Stimulated activated naive CD8-positive, alpha-beta T cell treated with anti-CD3 and anti-CD28 coated beads, Interleukin-15, Interleukin-2, amounts not matched to agents 100 ng/mL and 50 ng/mL, for 24 hours (primary cell): ENCODE measurements around the gene LNX2.

Source experiments
- H3K27ac Mint-ChIP-seq: one replicate; pipeline ENCODE4 v1.8.0; 2021; ENCODE audit warnings: mild to moderate bottlenecking, mixed read lengths
- H3K27me3 Mint-ChIP-seq: one replicate; pipeline ENCODE4 v1.8.0; 2021; ENCODE audit warnings: mixed read lengths
- H3K36me3 Mint-ChIP-seq: one replicate; pipeline ENCODE4 v1.8.0; 2021; ENCODE audit warnings: low read depth, mixed read lengths
- H3K4me1 Mint-ChIP-seq: one replicate; pipeline ENCODE4 v1.8.0; 2021; ENCODE audit warnings: low read depth, mixed read lengths
- H3K4me3 Mint-ChIP-seq: one replicate; pipeline ENCODE4 v1.8.0; 2021; ENCODE audit warnings: mild to moderate bottlenecking, mixed read lengths
- H3K9me3 Mint-ChIP-seq: one replicate; pipeline ENCODE4 v1.8.0; 2021; ENCODE audit warnings: mixed read lengths

Gene LNX2

GRCh38 chr13:27574661-27575060 is 45.7 kb downstream of the LNX2 start:
- Mint-ChIP-seq H3K36me3 (peaks cover 27% of the 10 kb centered on the region), H3K4me3 (no peak overlapping the region), H3K4me1 (peaks cover 16% of the 10 kb centered on the region)

GRCh38 chr13:27573265-27573664 is 47.1 kb downstream of the LNX2 start:
- H3K36me3 Mint-ChIP-seq = peaks cover 27% of the 10 kb centered on the region
- no peaks in the 10 kb centered on the region for H3K27me3 Mint-ChIP-seq
- H3K27ac Mint-ChIP-seq = no peak overlapping the region
- peaks cover 16% of the 10 kb centered on the region for H3K4me1 Mint-ChIP-seq
- no peak overlapping the region for H3K4me3 Mint-ChIP-seq
- H3K9me3 Mint-ChIP-seq = no peaks in the 10 kb centered on the region

More at GRCh38 chr13:27574661-27575060, 45.7 kb downstream of the LNX2 start:
- Mint-ChIP-seq H3K27ac (no peak overlapping the region), H3K27me3 (no peaks in the 10 kb centered on the region), H3K9me3 (no peaks in the 10 kb centered on the region)

- peak overlapping the region; percentile 24 for H3K27ac Mint-ChIP-seq
- no peak overlapping the region for H3K4me3 Mint-ChIP-seq
These were observed 48.0 kb downstream of the LNX2 start for GRCh38 chr13:27572234-27572901.

DNA sequence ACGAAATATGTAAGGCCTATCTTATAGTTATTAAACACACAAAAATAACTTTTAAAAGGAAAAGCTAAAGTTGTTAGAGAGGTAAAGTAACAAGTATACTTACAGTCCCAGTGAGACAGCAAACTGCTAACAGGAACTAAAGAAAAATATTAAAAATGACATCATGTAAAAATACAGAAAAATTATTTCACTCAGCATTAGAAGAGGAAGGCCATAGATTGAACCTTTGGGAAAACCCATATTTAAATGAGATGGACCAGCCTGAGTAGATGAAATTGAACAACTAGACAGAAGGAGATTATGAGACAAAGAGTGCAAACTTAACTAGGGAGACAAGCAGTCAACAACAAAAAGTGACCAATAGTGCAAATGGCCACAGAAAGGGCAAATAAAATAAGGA is 49.4 kb downstream of the LNX2 start:
- no peak overlapping the region for H3K4me3 Mint-ChIP-seq
- no peak overlapping the region for H3K27ac Mint-ChIP-seq
- no peaks in the 10 kb centered on the region for H3K9me3 Mint-ChIP-seq

More at GRCh38 chr13:27572234-27572901, 48.0 kb downstream of the LNX2 start:
- H3K36me3 Mint-ChIP-seq = peaks cover 27% of the 10 kb centered on the region
- peaks cover 16% of the 10 kb centered on the region for H3K4me1 Mint-ChIP-seq
- H3K27me3 Mint-ChIP-seq = no peaks in the 10 kb centered on the region
- no peaks in the 10 kb centered on the region for H3K9me3 Mint-ChIP-seq

DNA sequence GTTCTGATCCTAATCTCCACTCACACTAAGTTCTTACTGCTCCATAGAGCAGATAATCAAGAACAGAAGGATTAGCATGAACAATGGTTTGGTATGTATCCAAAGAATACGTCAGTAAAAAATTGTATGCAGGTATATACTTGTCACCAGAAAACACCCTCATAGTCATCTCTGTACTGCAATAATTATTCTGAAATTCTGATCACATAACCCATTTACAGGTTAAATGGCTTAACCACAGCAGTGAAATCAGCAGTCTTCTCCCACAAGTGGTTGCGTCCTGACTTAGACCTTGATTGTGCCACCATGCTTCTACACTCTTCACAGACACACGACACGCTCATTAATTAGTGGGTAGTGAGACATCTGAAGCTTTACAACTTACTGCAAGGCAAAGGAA is 50.9 kb downstream of the LNX2 start:
- H3K4me1 Mint-ChIP-seq = peaks cover 16% of the 10 kb centered on the region
- no peak overlapping the region for H3K4me3 Mint-ChIP-seq
- no peak overlapping the region for H3K27ac Mint-ChIP-seq
- no peaks in the 10 kb centered on the region for H3K9me3 Mint-ChIP-seq
- H3K36me3 Mint-ChIP-seq = peaks cover 17% of the 10 kb centered on the region
- no peaks in the 10 kb centered on the region for H3K27me3 Mint-ChIP-seq

More for the DNA sequence above, 49.4 kb downstream of the LNX2 start:
- peaks cover 16% of the 10 kb centered on the region for H3K4me1 Mint-ChIP-seq
- no peaks in the 10 kb centered on the region for H3K27me3 Mint-ChIP-seq
- peaks cover 27% of the 10 kb centered on the region for H3K36me3 Mint-ChIP-seq

- peaks cover 7% of the 10 kb centered on the region for H3K4me1 Mint-ChIP-seq
- no peaks in the 10 kb centered on the region for H3K27me3 Mint-ChIP-seq
- peaks cover 21% of the 10 kb centered on the region for H3K36me3 Mint-ChIP-seq
- H3K9me3 Mint-ChIP-seq = no peaks in the 10 kb centered on the region
- no peak overlapping the region for H3K27ac Mint-ChIP-seq
- H3K4me3 Mint-ChIP-seq = no peak overlapping the region
These were observed 54.5 kb downstream of the LNX2 start for GRCh38 chr13:27565818-27566217.

DNA sequence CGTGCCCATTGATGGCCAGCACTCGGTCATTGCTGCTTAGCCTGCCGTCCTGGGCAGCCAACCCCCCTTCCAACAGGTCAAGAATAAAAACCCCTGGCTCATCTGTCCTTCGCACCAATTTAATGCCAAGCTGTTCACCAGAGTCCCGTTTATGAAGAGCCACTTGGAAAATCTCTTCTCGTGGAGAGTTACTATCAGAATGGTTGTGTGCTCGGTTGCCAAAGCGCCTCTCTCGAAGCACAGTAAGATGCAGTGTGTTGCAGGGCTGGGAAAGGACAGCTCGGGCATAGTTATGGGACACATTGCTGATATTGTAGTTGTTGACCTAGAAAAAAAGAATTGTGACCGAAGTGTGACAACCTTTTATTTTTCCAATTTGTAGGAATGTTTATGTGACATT is 57.9 kb downstream of the LNX2 start:
- Mint-ChIP-seq H3K27ac (no peak overlapping the region), H3K27me3 (no peaks in the 10 kb centered on the region), H3K9me3 (no peaks in the 10 kb centered on the region), H3K36me3 (peaks cover 22% of the 10 kb centered on the region), H3K4me1 (peaks cover 7% of the 10 kb centered on the region), H3K4me3 (no peak overlapping the region)

DNA sequence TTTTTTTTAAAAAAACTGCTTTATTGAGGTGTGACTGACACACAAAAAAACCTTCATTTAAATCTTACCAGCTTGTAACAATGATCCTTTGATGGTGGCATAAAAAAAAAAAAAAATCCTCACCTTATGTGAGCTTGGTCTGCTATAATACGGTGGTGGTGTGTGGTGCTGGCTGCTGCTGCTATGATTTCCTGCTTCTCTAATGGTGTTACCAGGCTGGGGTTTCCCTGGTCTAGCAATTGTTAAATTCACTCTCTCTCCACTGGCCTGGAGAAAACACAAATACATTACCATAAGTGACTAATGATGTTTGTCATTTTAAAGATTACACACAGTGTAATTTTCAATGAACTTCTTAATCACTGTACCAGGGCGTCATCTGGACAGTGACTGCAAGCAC is 60.6 kb downstream of the LNX2 start:
- H3K4me3 Mint-ChIP-seq = no peak overlapping the region
- no peaks in the 10 kb centered on the region for H3K27me3 Mint-ChIP-seq
- H3K9me3 Mint-ChIP-seq = no peaks in the 10 kb centered on the region
- peaks cover 7% of the 10 kb centered on the region for H3K4me1 Mint-ChIP-seq
- peaks cover 37% of the 10 kb centered on the region for H3K36me3 Mint-ChIP-seq
- H3K27ac Mint-ChIP-seq = no peak overlapping the region

DNA sequence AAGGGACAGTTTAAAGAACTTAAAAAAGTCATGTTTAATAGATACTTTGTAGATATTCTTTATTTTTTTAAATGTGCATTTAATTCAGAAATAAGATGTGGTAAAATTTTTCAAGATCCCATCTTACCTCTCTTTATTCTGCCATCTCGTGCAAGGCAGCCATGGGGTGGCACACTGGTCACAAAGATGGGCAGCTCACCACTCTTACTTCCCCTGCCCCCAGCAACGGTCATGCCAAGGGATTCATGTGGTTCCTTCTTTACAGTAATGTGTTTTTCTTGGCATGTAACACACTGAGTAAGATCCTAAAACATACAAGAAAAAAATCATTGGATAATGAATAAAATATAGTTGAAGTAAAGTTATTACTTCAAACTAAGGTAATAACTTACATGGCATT is 64.2 kb downstream of the LNX2 start:
- H3K4me1 Mint-ChIP-seq = peaks cover under 1% of the 10 kb centered on the region
- no peaks in the 10 kb centered on the region for H3K27me3 Mint-ChIP-seq

DNA sequence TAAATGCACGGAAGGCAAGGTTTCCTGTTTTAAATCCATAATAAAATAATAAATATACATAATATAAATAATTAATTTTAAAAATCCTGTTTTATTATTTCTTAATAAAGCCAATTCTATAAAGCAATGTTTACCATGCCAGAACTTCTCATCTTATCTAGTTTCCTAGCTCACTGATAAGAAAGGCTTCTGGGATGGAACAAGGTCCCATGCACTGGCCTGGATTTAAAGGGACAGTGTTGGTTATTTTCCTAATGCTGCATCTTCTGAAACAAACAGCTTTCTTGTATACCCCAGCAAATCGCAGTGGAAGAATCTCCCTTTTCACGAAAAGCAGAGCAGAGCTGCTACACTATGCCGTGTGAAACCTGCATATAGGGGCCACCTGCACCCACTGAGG is 68.8 kb downstream of the LNX2 start:
- H3K4me1 Mint-ChIP-seq = no peaks in the 10 kb centered on the region
- no peaks in the 10 kb centered on the region for H3K27me3 Mint-ChIP-seq
- no peak overlapping the region for H3K4me3 Mint-ChIP-seq
- H3K27ac Mint-ChIP-seq = no peak overlapping the region
- H3K9me3 Mint-ChIP-seq = no peaks in the 10 kb centered on the region
- peaks cover 58% of the 10 kb centered on the region for H3K36me3 Mint-ChIP-seq

More for the DNA sequence above, 64.2 kb downstream of the LNX2 start:
- Mint-ChIP-seq H3K36me3 (peaks cover 39% of the 10 kb centered on the region), H3K27ac (no peak overlapping the region), H3K4me3 (no peak overlapping the region), H3K9me3 (no peaks in the 10 kb centered on the region)

- Mint-ChIP-seq H3K4me1 (no peaks in the 10 kb centered on the region), H3K27me3 (no peaks in the 10 kb centered on the region), H3K4me3 (no peak overlapping the region), H3K9me3 (no peaks in the 10 kb centered on the region), H3K36me3 (peaks cover 48% of the 10 kb centered on the region), H3K27ac (no peak overlapping the region)
These were observed 70.8 kb downstream of the LNX2 start for GRCh38 chr13:27549406-27549981.

GRCh38 chr13:27542220-27542619 is 78.1 kb downstream of the LNX2 start:
- no peaks in the 10 kb centered on the region for H3K9me3 Mint-ChIP-seq
- H3K36me3 Mint-ChIP-seq = peaks cover 5% of the 10 kb centered on the region
- no peak overlapping the region for H3K4me3 Mint-ChIP-seq
- no peak overlapping the region for H3K27ac Mint-ChIP-seq
- no peaks in the 10 kb centered on the region for H3K27me3 Mint-ChIP-seq
- no peaks in the 10 kb centered on the region for H3K4me1 Mint-ChIP-seq

DNA sequence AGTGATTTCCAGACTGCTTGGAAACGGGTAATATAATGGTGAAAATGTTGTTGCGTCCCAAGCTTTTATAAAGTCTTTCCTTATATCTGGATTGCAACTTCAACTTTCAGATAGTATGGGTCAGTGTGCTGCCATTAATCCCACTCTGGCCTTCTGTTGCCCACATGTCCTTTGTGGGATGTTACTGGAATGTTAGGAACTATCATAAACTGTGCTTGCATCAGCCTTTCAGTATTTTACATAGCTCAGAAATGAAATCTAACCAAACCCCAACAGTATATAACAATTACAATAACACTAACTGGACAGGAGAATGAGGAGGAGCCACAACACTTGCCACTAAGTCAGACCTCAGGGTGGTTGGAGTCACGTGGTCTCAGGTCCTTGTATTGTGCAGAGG is 78.9 kb downstream of the LNX2 start:
- no peaks in the 10 kb centered on the region for H3K4me1 Mint-ChIP-seq
- H3K4me3 Mint-ChIP-seq = no peak overlapping the region
- no peak overlapping the region for H3K27ac Mint-ChIP-seq
- no peaks in the 10 kb centered on the region for H3K9me3 Mint-ChIP-seq
- H3K27me3 Mint-ChIP-seq = no peaks in the 10 kb centered on the region
- peaks cover 5% of the 10 kb centered on the region for H3K36me3 Mint-ChIP-seq

- Mint-ChIP-seq H3K9me3 (no peaks in the 10 kb centered on the region), H3K27ac (no peak overlapping the region), H3K4me3 (no peak overlapping the region), H3K4me1 (peaks cover 9% of the 10 kb centered on the region), H3K36me3 (no peaks in the 10 kb centered on the region), H3K27me3 (no peaks in the 10 kb centered on the region)
These were observed 83.8 kb downstream of the LNX2 start for GRCh38 chr13:27536361-27537101.

DNA sequence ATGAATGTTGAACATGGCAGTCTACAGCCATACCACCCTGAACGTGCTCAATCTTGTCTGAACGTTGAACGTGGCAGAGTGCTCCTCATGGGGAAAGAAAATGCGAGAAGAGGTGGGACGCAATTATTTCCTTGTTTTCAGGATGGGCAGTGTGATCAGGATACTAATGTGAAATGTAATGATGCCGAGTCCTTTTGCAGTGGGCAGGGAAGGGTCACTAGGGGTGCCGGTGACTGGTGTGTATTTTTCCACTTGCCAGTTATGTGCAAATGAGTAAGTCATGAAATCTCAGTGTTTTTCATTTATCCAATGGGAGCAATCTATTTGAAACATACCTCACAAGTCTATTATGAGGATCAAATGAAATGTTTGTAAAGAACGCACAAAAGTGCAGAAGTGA is 84.8 kb downstream of the LNX2 start:
- Mint-ChIP-seq H3K9me3 (no peaks in the 10 kb centered on the region), H3K27me3 (no peaks in the 10 kb centered on the region), H3K4me1 (peaks cover 9% of the 10 kb centered on the region), H3K27ac (no peak overlapping the region), H3K4me3 (no peak overlapping the region), H3K36me3 (no peaks in the 10 kb centered on the region)
